IMR-90 (cell line): Measurements from ENCODE around the gene SMAD7. TPM values are rescaled to one million over a fixed set of nuclear protein-coding genes. Genes with fewer than 3 reads are reported as not detected.
A peak's percentile ranks its signal among the peaks of the same experiment; 100 is the strongest.

Experiments
- ATAC-seq: fragments of 200-7000 bp; cut with Tn5 transposase; 2 replicates; pipeline ENCODE4 v1.9.1; 2020; ENCODE audit warnings: low read depth, mild to moderate bottlenecking, moderate library complexity
- BruUV-seq: library from RNA; stranded (reverse); fragments of 400-500 nt; replicated peaks from 2 replicates; lab custom pipeline; 2021; lab: Mats Ljungman, UMichigan
- CTCF ChIA-PET: fragments of 300-600 bp; formaldehyde crosslinking; extraction: SDS; loops from one replicate; lab custom pipeline; 2021; ENCODE audit warnings: antibody characterized with exemption; lab: Yijun Ruan, JAX
- POLR2A ChIA-PET: fragments of 300-600 bp; sonication (Branson Sonifier 250); formaldehyde crosslinking; loops from one replicate; lab custom pipeline; 2022; ENCODE audit warnings: antibody characterized with exemption; ENCODE audit not compliant: unreplicated experiment; lab: Charles Lee
- DNase-seq: peaks from one replicate; pipeline ENCODE4 v3.0.0; 2013
- H2AFZ ChIP-seq: replicated peaks from 2 replicates; pipeline ENCODE3; 2013; ENCODE audit warnings: low read length, mild to moderate bottlenecking; ENCODE audit not compliant: poor library complexity
- H2AK5ac ChIP-seq: 2 replicates; pipeline ENCODE4 v1.6.1; 2013; ENCODE audit warnings: low read depth, low read length, inconsistent platforms
- H2AK9ac ChIP-seq: replicated peaks from 2 replicates; pipeline ENCODE3; 2013; ENCODE audit warnings: mild to moderate bottlenecking, low read depth, low read length, moderate library complexity; ENCODE audit not compliant: poor library complexity
- H2BK120ac ChIP-seq: 2 replicates; pipeline ENCODE4 v1.6.1; 2013; ENCODE audit warnings: low read depth, low read length, inconsistent platforms
- H2BK15ac ChIP-seq: 3 replicates; pipeline ENCODE4 v1.6.1; 2013; ENCODE audit warnings: low read depth, low read length, inconsistent platforms
- H2BK20ac ChIP-seq: 2 replicates; pipeline ENCODE4 v1.6.1; 2013; ENCODE audit warnings: low read depth, mild to moderate bottlenecking, inconsistent platforms, low read length, moderate library complexity
- H2BK5ac ChIP-seq: 2 replicates; pipeline ENCODE4 v1.6.1; 2013; ENCODE audit warnings: mild to moderate bottlenecking, low read depth, low read length, inconsistent platforms; ENCODE audit not compliant: poor library complexity, severe bottlenecking
- H3K14ac ChIP-seq: replicated peaks from 2 replicates; pipeline ENCODE4 v1.6.1; 2013; ENCODE audit warnings: low read depth, low read length, inconsistent platforms
- H3K18ac ChIP-seq: 2 replicates; pipeline ENCODE4 v1.6.1; 2013; ENCODE audit warnings: low read depth, low read length, control low read depth
- H3K23ac ChIP-seq: 2 replicates; pipeline ENCODE4 v1.6.1; 2013; ENCODE audit warnings: low read depth, low read length, inconsistent platforms
- H3K27ac ChIP-seq: 2 replicates; pipeline ENCODE4 v1.5.1; 2013; ENCODE audit warnings: mild to moderate bottlenecking, control low read depth, low read length; ENCODE audit not compliant: insufficient read depth
- H3K27me3 ChIP-seq: 2 replicates; pipeline ENCODE4 v1.6.1; 2013; ENCODE audit warnings: low read length; ENCODE audit not compliant: control insufficient read depth, insufficient read depth
- H3K36me3 ChIP-seq: 2 replicates; pipeline ENCODE4 v1.6.1; 2013; ENCODE audit warnings: low read length, mixed read lengths; ENCODE audit not compliant: control insufficient read depth, insufficient read depth
- H3K4ac ChIP-seq: 2 replicates; pipeline ENCODE4 v1.6.1; 2013; ENCODE audit warnings: low read depth, low read length, inconsistent platforms
- H3K4me1 ChIP-seq: 2 replicates; pipeline ENCODE4 v1.6.1; 2013; ENCODE audit warnings: low read length, mixed read lengths; ENCODE audit not compliant: control insufficient read depth, insufficient read depth
- H3K4me2 ChIP-seq: 2 replicates; pipeline ENCODE4 v1.6.1; 2013; ENCODE audit warnings: low read depth, mild to moderate bottlenecking, control low read depth, low read length, moderate library complexity
- H3K4me3 ChIP-seq: 2 replicates; pipeline ENCODE4 v1.5.1; 2013; ENCODE audit warnings: low read depth, mild to moderate bottlenecking, control low read depth, low read length, moderate library complexity; ENCODE audit not compliant: insufficient read depth
- H3K56ac ChIP-seq: 2 replicates; pipeline ENCODE4 v1.6.1; 2013; ENCODE audit warnings: low read length, inconsistent platforms; ENCODE audit not compliant: insufficient read depth; ENCODE audit errors: extremely low read depth
- H3K79me1 ChIP-seq, 2 experiments: 2 replicates each; pipeline ENCODE4 v1.6.1; 2013; ENCODE audit warnings: low read length in 2 of 2, inconsistent platforms in 1 of 2, low read depth in 1 of 2
- H3K9ac ChIP-seq: 2 replicates; pipeline ENCODE4 v1.6.1; 2013; ENCODE audit warnings: low read depth, low read length, control low read depth
- H3K9me1 ChIP-seq: 2 replicates; pipeline ENCODE4 v1.6.1; 2013; ENCODE audit warnings: low read length, inconsistent platforms; ENCODE audit not compliant: insufficient read depth
- H3K9me3 ChIP-seq: 2 replicates; pipeline ENCODE4 v1.6.1; 2013; ENCODE audit warnings: low read length; ENCODE audit not compliant: control insufficient read depth, insufficient read depth
- H4K20me1 ChIP-seq: 2 replicates; pipeline ENCODE4 v1.6.1; 2013; ENCODE audit warnings: low read length, inconsistent platforms; ENCODE audit not compliant: insufficient read depth
- H4K5ac ChIP-seq: 2 replicates; pipeline ENCODE4 v1.6.1; 2013; ENCODE audit warnings: mild to moderate bottlenecking, low read depth, low read length, control low read depth
- H4K8ac ChIP-seq, 2 experiments: 2 replicates each; pipeline ENCODE4 v1.6.1; 2013; ENCODE audit warnings: low read depth in 2 of 2, low read length in 2 of 2, control low read depth in 1 of 2, inconsistent platforms in 1 of 2
- H4K91ac ChIP-seq: 2 replicates; pipeline ENCODE4 v1.6.1; 2013; ENCODE audit warnings: low read depth, low read length, inconsistent platforms; ENCODE audit not compliant: insufficient read depth
- CEBPB ChIP-seq: IDR thresholded peaks from 2 replicates; pipeline ENCODE4 v1.6.1; 2012; ENCODE audit warnings: low read depth, low read length, improper control_type of control experiment
- CHD1 ChIP-seq: IDR thresholded peaks from 2 replicates; pipeline ENCODE4 v1.6.1; 2012; ENCODE audit warnings: low read depth, low read length, improper control_type of control experiment
- ELK1 ChIP-seq: fragments of 150-350 bp; IDR thresholded peaks from 2 replicates; pipeline ENCODE4 v1.6.1; 2016; ENCODE audit warnings: low read depth, mild to moderate bottlenecking, low read length, moderate library complexity, borderline replicate concordance
- FOS ChIP-seq: fragments of 150-350 bp; IDR thresholded peaks from 2 replicates; pipeline ENCODE4 v1.6.1; 2016; ENCODE audit warnings: low read depth, low read length
- MXI1 ChIP-seq: IDR thresholded peaks from 2 replicates; pipeline ENCODE4 v1.6.1; 2012; ENCODE audit warnings: low read depth, mild to moderate bottlenecking, low read length, moderate library complexity, borderline replicate concordance
- NFE2L2 ChIP-seq: fragments of 150-350 bp; IDR thresholded peaks from 2 replicates; pipeline ENCODE4 v1.6.1; 2016; ENCODE audit warnings: low read depth, mild to moderate bottlenecking, low read length
- POLR2A ChIP-seq: IDR thresholded peaks from 2 replicates; pipeline ENCODE4 v1.6.1; 2012; ENCODE audit warnings: mild to moderate bottlenecking, low read depth, low read length
- RCOR1 ChIP-seq: IDR thresholded peaks from 2 replicates; pipeline ENCODE4 v1.6.1; 2012; ENCODE audit warnings: mild to moderate bottlenecking, low read length, improper control_type of control experiment; ENCODE audit not compliant: insufficient replicate concordance
- RFX5 ChIP-seq: IDR thresholded peaks from 2 replicates; pipeline ENCODE4 v1.8.0; 2012; ENCODE audit warnings: low read depth, mild to moderate bottlenecking, low read length, moderate library complexity
- USF2 ChIP-seq: fragments of 150-350 bp; IDR thresholded peaks from 2 replicates; pipeline ENCODE4 v1.6.1; 2017; ENCODE audit warnings: mild to moderate bottlenecking, antibody characterized with exemption, low read length, low read depth
- WGBS, 2 experiments: methylation state at CpG; one replicate each; pipeline versions ENCODE4 v1.1.5 to v1.1.7; 2013; ENCODE audit warnings: missing lambda C conversion rate in 2 of 2; ENCODE audit not compliant: insufficient read length in 1 of 2; ENCODE audit errors: extremely low coverage in 2 of 2; 5-methylcytosine and 5-hydroxymethylcytosine counted together
- dilution Hi-C: fragments of 300-500 bp; cut with HindIII; formaldehyde crosslinking; loops from one replicate; pipeline ENCODE4 v1.14.3; 2018; ENCODE audit warnings: low sequenced_read_pairs; ENCODE audit not compliant: unreplicated experiment
- in situ Hi-C: fragments of 300-500 bp; cut with MboI; formaldehyde crosslinking; loops from 3 replicates; pipeline ENCODE4 v1.14.3; 2019; ENCODE audit warnings: low sequenced_read_pairs, inconsistent platforms, mixed read lengths
- intact Hi-C: fragments of 100-400 bp; cut with micrococcal nuclease; formaldehyde crosslinking; loops from 2 replicates; pipeline ENCODE4 v1.10.0; 2022
- polyA plus RNA-seq, 3 experiments: library from polyadenylated mRNA; depleted of rRNA; stranded (reverse); fragments of >200 nt; gene quantifications; 2 replicates each; pipeline ENCODE4 v1.2.3, GENCODE V29; 2012; ENCODE audit warnings: low replicate concordance in 1 of 3
- total RNA-seq: library from RNA; depleted of rRNA; stranded (reverse); fragments of >200 nt; gene quantifications from 2 replicates; pipeline ENCODE4 v1.2.3, GENCODE V29; 2012
- TF ChIP-seq, protein P1 (sequence below): conservative IDR thresholded peaks from 2 replicates; pipeline ENCODE4 v1.5.1; 2012; ENCODE audit warnings: mild to moderate bottlenecking, low read depth, low read length, improper control_type of control experiment

The SMAD7 gene
- total and polyA plus RNA-seq, 2 of the 4 experiments (the other 2 are of a cell fraction) = 15.8 to 17.6 TPM

DNA sequence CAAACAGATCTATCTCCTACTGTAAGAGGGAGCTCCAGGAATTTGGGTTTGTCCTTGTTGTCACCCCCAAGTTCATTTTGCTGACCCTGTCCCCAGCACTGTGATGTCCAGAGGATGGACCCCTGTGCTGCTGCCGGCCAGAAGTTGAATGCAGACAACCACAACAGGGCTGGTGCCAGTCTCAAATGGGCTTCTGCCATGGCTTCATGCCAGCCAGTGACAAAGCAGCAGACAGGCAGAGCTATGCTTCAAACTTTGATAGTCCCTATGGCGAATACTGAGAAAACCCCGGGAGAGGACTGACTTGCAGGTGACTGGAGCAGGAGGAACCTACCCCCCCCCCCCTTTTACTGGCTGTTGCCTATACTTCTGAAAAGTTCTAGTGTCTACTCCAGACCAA is 3.2 kb downstream of the SMAD7 start (continued):
- TF ChIP-seq, protein P1, sequence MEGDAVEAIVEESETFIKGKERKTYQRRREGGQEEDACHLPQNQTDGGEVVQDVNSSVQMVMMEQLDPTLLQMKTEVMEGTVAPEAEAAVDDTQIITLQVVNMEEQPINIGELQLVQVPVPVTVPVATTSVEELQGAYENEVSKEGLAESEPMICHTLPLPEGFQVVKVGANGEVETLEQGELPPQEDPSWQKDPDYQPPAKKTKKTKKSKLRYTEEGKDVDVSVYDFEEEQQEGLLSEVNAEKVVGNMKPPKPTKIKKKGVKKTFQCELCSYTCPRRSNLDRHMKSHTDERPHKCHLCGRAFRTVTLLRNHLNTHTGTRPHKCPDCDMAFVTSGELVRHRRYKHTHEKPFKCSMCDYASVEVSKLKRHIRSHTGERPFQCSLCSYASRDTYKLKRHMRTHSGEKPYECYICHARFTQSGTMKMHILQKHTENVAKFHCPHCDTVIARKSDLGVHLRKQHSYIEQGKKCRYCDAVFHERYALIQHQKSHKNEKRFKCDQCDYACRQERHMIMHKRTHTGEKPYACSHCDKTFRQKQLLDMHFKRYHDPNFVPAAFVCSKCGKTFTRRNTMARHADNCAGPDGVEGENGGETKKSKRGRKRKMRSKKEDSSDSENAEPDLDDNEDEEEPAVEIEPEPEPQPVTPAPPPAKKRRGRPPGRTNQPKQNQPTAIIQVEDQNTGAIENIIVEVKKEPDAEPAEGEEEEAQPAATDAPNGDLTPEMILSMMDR = no peak
- TF ChIP-seq RFX5 (no peak), FOS (no peak), NFE2L2 (no peak)

GRCh38 chr18:48947092-48947491 is 3.7 kb downstream of the SMAD7 start:
- peak overlapping the region; percentile 8 for H2BK5ac ChIP-seq
- no peak overlapping the region for H2BK20ac ChIP-seq
- H4K20me1 ChIP-seq = peaks cover 85% of the 10 kb centered on the region
- H3K36me3 ChIP-seq = peaks cover 34% of the 10 kb centered on the region
- peaks cover 28% of the 10 kb centered on the region for H3K4me1 ChIP-seq
- in situ Hi-C loops = loop anchor here (10.0 to 25.0 kb wide), 2 partner anchors 228 to 410 kb away; partner anchors contain the start of gene CTIF
- H3K9ac ChIP-seq = peak overlapping the region; percentile 77
- peak overlapping the region; percentile 67 for H2BK120ac ChIP-seq
- H3K23ac ChIP-seq = peak overlapping the region; percentile 93
- H3K9me3 ChIP-seq = no peaks in the 10 kb centered on the region
- peak overlapping the region; percentile 18; the same call in 1 of the 2 replicates for H3K18ac ChIP-seq
- H4K91ac ChIP-seq = no peak overlapping the region
- peaks cover 30% of the 10 kb centered on the region for H3K9me1 ChIP-seq
- peak overlapping the region; percentile 76 for H3K14ac ChIP-seq
- H3K27ac ChIP-seq = peak overlapping the region; percentile 27
- H2AK5ac ChIP-seq = no peak overlapping the region; the same call in 1 of the 2 replicates
- no peak overlapping the region for H4K5ac ChIP-seq
- H3K27me3 ChIP-seq = no peaks in the 10 kb centered on the region
- ATAC-seq = no peak
- BruUV-seq = no TSS peak
- 13% methylated on average over 6 of the region's 10 CpGs; no CpG with 5 or more reads in 1 of the 2 experiments for WGBS, 2 experiments
- ChIA-PET CTCF (interaction anchor here (0.6 to 1.5 kb wide), 6 partner anchors 12 to 229 kb away, joined by 3 to 5 read pairs (median 3); no protein-coding TSS in a partner anchor), POLR2A (no interaction called here)
- DNase-seq = no peak
- H3K4me2 ChIP-seq = peak overlapping the region; percentile 88
- H3K56ac ChIP-seq = peak overlapping the region; percentile 96; the same call in 1 of the 2 replicates
- intact Hi-C loops = loop anchor here (5.0 kb wide), 1 partner anchor 80 kb away; no protein-coding TSS in a partner anchor
- H3K79me1 ChIP-seq = peaks cover 4 to 51% of the 10 kb centered on the region in 2 experiments; a peak in 2 of 4 replicates
- dilution Hi-C loops = no loop called here
- no peak overlapping the region for H2AK9ac ChIP-seq
- peak overlapping the region in 1 of 2 experiments; percentile 54; a peak in 1 of 4 replicates for H4K8ac ChIP-seq
- peak overlapping the region; percentile 99 for H3K4me3 ChIP-seq
- H3K4ac ChIP-seq = peak overlapping the region; percentile 66
- H2AFZ ChIP-seq = no peak overlapping the region
- no peak overlapping the region for H2BK15ac ChIP-seq
- TF ChIP-seq NFE2L2 (no peak), POLR2A (no peak), MXI1 (no peak), FOS (no peak), CHD1 (no peak), RCOR1 (no peak), USF2 (no peak), RFX5 (no peak), CEBPB (no peak), ELK1 (no peak)
